ENCODE measurements around the gene TAGLN3.

DNA sequence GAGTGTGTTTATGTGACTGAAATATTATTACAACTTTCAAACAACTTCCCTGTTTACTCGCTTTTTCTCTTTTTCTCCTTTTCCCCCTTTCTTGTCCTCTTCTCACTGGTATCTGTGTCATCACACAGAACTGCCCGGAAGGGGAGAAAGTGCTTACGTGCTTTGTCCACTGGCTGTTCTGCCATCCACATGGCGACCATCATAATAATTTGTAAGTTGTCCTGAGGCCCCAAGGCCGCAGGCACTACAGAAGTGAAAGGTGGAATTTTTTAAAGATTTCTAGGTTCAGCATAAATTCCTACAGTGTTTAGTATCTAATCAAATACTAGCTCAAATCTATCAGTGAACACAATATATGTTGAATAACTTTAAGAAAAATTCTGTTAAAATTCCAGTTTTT, 46.6 kb upstream of the TAGLN3 start:
- TF ChIP-seq, protein P1, sequence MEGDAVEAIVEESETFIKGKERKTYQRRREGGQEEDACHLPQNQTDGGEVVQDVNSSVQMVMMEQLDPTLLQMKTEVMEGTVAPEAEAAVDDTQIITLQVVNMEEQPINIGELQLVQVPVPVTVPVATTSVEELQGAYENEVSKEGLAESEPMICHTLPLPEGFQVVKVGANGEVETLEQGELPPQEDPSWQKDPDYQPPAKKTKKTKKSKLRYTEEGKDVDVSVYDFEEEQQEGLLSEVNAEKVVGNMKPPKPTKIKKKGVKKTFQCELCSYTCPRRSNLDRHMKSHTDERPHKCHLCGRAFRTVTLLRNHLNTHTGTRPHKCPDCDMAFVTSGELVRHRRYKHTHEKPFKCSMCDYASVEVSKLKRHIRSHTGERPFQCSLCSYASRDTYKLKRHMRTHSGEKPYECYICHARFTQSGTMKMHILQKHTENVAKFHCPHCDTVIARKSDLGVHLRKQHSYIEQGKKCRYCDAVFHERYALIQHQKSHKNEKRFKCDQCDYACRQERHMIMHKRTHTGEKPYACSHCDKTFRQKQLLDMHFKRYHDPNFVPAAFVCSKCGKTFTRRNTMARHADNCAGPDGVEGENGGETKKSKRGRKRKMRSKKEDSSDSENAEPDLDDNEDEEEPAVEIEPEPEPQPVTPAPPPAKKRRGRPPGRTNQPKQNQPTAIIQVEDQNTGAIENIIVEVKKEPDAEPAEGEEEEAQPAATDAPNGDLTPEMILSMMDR (IDR thresholded peaks at IDR 0.05; ENCODE audit: insufficient read depth, low read length, poor library complexity, severe bottlenecking), result no peak
- no peak for TF ChIP-seq EZH2phosphoT487 (conservative IDR thresholded peaks at IDR 0.05; ENCODE audit: low read length)

Data from SU-DHL-6 (cell line).